ENCODE results near the gene MAPK12.

GRCh38 chr22:50268655-50269113 is 7.2 kb upstream of the MAPK12 start:
- TF ChIP-seq CTCF (IDR thresholded peaks at IDR 0.05), result no peak
- TF ChIP-seq POLR2A (IDR thresholded peaks at IDR 0.05), result no peak

Data from Peyer's patch (tissue), 4 donors.